ENCODE measurements around the gene MED12L.
A peak's percentile ranks its signal among the peaks of the same experiment; 100 is the strongest.
"Not testable (repeated sequence)": the region's sequence is repeated elsewhere in the genome, so short reads cannot be mapped to it uniquely, and the experiment has no call there.

MED12L gene

GRCh38 chr3:151085227-151085888, at the start of gene MED12L:
Gene MED12L (plus strand): TSS chr3:151085664. CDS start chr3:151086927, 1,263 bp downstream.
- peak; percentile 19 for DNase-seq (ENCODE audit: low read depth)

- DNase-seq (ENCODE audit: low read depth): no peak
Measured at GRCh38 chr3:151037746-151038477, 47.6 kb upstream of the MED12L start.

GRCh38 chr3:151044706-151045105, 40.8 kb upstream of the MED12L start:
- no peak for DNase-seq (ENCODE audit: low read depth)

GRCh38 chr3:151047636-151048035, 37.8 kb upstream of the MED12L start:
- no peak for DNase-seq (ENCODE audit: low read depth)

GRCh38 chr3:151051533-151051932, 33.9 kb upstream of the MED12L start:
- DNase-seq (ENCODE audit: low read depth): no peak

- DNase-seq (ENCODE audit: low read depth): no peak
Measured at GRCh38 chr3:151052346-151052745, 33.1 kb upstream of the MED12L start.

GRCh38 chr3:151052756-151053155, 32.7 kb upstream of the MED12L start:
- DNase-seq (ENCODE audit: low read depth): no peak

GRCh38 chr3:151058740-151059139, 26.7 kb upstream of the MED12L start:
- no peak for DNase-seq (ENCODE audit: low read depth)

GRCh38 chr3:151062611-151063010, 22.9 kb upstream of the MED12L start:
- DNase-seq (ENCODE audit: low read depth): no peak

GRCh38 chr3:151067158-151067557, 18.3 kb upstream of the MED12L start:
- no peak for DNase-seq (ENCODE audit: low read depth)

GRCh38 chr3:151072842-151073241, 12.6 kb upstream of the MED12L start:
- not testable (repeated sequence) for DNase-seq (ENCODE audit: low read depth)

- no peak for DNase-seq (ENCODE audit: low read depth)
Measured at GRCh38 chr3:151074256-151074655, 11.2 kb upstream of the MED12L start.

- DNase-seq (ENCODE audit: low read depth): no peak
Measured at GRCh38 chr3:151075869-151076562, 9.4 kb upstream of the MED12L start.

GRCh38 chr3:151076626-151077025, 8.8 kb upstream of the MED12L start:
- DNase-seq (ENCODE audit: low read depth): no peak

- not testable (repeated sequence) for DNase-seq (ENCODE audit: low read depth)
Measured at GRCh38 chr3:151081082-151081481, 4.4 kb upstream of the MED12L start.

- no peak for DNase-seq (ENCODE audit: low read depth)
Measured at GRCh38 chr3:151082880-151083838, 2.3 kb upstream of the MED12L start.

- no peak for DNase-seq (ENCODE audit: low read depth)
Measured at GRCh38 chr3:151084893-151085226, 604 bp upstream of the MED12L start.

GRCh38 chr3:151085889-151086483, 522 bp downstream of the MED12L start:
- DNase-seq (ENCODE audit: low read depth): no peak

GRCh38 chr3:151086484-151087456, 1.3 kb downstream of the MED12L start:
- DNase-seq (ENCODE audit: low read depth): peak; percentile 45

GRCh38 chr3:151087648-151088047, 2.2 kb downstream of the MED12L start:
- no peak for DNase-seq (ENCODE audit: low read depth)

Measured in activated T-helper 9 cell treated with anti-CD3 and anti-CD28 coated beads, Interleukin-2, amount 50 U/mL, for 16 hours (primary cell).